Peyer's patch (tissue), 4 donors: ENCODE measurements around the gene PGBD5. TPM values are rescaled to one million over a fixed set of nuclear protein-coding genes. Genes with fewer than 3 reads are reported as not detected.

ENCODE experiments used
- DNase-seq, 3 donors: peaks; one replicate each; pipeline ENCODE4 v3.0.0-alpha.2; 2017 to 2019
- H3K27ac ChIP-seq, 4 donors: fragments of 200-600 bp; sonication (generic); one replicate each; pipeline ENCODE4 v1.5.1; 2016 to 2019
- H3K27me3 ChIP-seq, 2 donors: fragments of 200-600 bp; sonication (generic); one replicate each; pipeline ENCODE4 v1.5.1; 2019
- H3K36me3 ChIP-seq, 3 donors: fragments of 200-600 bp; sonication (generic); one replicate each; pipeline ENCODE4 v1.5.1; 2016 to 2019
- H3K4me1 ChIP-seq, 4 donors: fragments of 200-600 bp; sonication (generic); one replicate each; pipeline ENCODE4 v1.5.1; 2016 to 2019
- H3K4me3 ChIP-seq, 4 donors: fragments of 200-600 bp; sonication (generic); 1 replicate in 3 of 4; 2 replicates in 1 of 4; pipeline ENCODE4 v1.5.1; 2016 to 2019; ENCODE audit warnings: mild to moderate bottlenecking in 1 of 4
- H3K9me3 ChIP-seq, 4 donors: fragments of 200-600 bp; sonication (generic); one replicate each; pipeline ENCODE4 v1.5.1; 2016 to 2019; ENCODE audit warnings: mild to moderate bottlenecking in 1 of 4
- POLR2A ChIP-seq, 2 donors: fragments of 450-650 bp; IDR thresholded peaks; one replicate each; pipeline ENCODE4 v1.5.1; 2017; ENCODE audit warnings: antibody characterized with exemption in 2 of 2, mild to moderate bottlenecking in 2 of 2, moderate library complexity in 2 of 2
- total RNA-seq, 4 donors: library from RNA; depleted of rRNA; stranded (reverse); fragments of >200 nt; gene quantifications; one replicate each; pipeline ENCODE4 v1.1.0, GENCODE V29; 2016
- TF ChIP-seq, protein P1 (sequence below), 6 experiments: fragments of 450-650 bp in 4 of 6; fragments of 200-600 bp in 2 of 6; sonication (generic) in 1 of 6; IDR thresholded peaks; one replicate each; pipeline ENCODE4 v1.5.1; 2017 to 2019; ENCODE audit warnings: antibody characterized with exemption in 6 of 6, mild to moderate bottlenecking in 3 of 6, moderate library complexity in 1 of 6

Gene PGBD5
- total RNA-seq, 4 donors from 2014 or later: under 0.01 to 4.1 (median 0.21) TPM

DNA sequence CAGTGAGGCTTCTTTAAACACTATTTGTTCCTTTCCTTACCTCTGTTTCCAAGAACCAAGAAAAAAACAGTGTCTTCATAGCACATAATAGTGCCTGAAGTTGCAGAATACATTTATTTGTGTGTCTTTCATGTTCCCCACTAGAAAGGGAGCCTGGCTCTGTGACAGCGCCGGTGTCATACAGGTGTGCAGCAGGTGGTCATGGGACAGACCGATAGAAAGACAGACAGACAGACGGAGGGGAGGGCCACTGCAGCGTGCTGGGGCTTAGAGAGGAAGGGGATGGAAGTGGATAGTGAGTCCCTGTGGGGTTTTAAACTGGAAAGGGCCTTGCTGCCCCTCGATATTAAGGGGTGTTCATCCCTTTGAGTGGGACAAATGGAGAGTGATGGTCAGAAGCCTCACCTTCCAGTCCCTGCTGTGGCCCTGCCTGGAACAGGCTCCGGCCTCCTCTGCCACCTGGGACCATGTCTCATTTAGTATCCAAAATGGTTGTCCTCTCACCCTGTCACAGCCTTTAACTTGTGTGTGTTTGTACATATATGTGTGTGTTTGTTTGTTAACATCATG is 152.9 kb downstream of the PGBD5 start:
- H3K4me1 ChIP-seq: peaks cover 0 to 37% (median 12%) of the 10 kb centered on the region in 4 donors
- TF ChIP-seq, protein P1, sequence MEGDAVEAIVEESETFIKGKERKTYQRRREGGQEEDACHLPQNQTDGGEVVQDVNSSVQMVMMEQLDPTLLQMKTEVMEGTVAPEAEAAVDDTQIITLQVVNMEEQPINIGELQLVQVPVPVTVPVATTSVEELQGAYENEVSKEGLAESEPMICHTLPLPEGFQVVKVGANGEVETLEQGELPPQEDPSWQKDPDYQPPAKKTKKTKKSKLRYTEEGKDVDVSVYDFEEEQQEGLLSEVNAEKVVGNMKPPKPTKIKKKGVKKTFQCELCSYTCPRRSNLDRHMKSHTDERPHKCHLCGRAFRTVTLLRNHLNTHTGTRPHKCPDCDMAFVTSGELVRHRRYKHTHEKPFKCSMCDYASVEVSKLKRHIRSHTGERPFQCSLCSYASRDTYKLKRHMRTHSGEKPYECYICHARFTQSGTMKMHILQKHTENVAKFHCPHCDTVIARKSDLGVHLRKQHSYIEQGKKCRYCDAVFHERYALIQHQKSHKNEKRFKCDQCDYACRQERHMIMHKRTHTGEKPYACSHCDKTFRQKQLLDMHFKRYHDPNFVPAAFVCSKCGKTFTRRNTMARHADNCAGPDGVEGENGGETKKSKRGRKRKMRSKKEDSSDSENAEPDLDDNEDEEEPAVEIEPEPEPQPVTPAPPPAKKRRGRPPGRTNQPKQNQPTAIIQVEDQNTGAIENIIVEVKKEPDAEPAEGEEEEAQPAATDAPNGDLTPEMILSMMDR (IDR thresholded peaks at IDR 0.05): no peak
- no peak for TF ChIP-seq POLR2A (IDR thresholded peaks at IDR 0.05)
- no peak overlapping the region for H3K27ac ChIP-seq
- no peaks in the 10 kb centered on the region for H3K9me3 ChIP-seq
- DNase-seq: no peak
- H3K4me3 ChIP-seq: no peak overlapping the region
- no peaks in the 10 kb centered on the region for H3K27me3 ChIP-seq
- peaks cover 0 to 31% (median 0%) of the 10 kb centered on the region in 3 donors for H3K36me3 ChIP-seq

DNA sequence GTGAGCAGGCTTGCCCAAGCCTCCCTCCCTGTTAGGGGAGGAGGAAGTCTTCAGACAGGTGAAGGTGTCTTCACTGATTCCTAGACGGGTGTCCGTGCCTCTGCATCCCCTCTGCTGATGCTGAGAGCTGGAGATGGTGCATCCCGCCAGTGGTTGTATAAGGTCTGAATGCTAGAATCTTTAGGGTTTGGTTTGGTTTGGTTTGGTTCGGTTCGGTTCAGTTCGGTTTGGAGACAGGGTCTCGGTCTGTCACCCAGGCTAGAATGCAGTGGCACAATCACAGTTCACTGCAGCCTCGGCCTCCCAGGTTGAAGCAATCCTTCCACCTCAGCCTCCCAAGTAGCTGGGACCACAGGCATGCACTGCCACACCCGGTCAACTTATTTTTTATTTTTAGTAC is 153.6 kb downstream of the PGBD5 start:
- peak in 1 of 3 donors; percentile 21 for DNase-seq

DNA sequence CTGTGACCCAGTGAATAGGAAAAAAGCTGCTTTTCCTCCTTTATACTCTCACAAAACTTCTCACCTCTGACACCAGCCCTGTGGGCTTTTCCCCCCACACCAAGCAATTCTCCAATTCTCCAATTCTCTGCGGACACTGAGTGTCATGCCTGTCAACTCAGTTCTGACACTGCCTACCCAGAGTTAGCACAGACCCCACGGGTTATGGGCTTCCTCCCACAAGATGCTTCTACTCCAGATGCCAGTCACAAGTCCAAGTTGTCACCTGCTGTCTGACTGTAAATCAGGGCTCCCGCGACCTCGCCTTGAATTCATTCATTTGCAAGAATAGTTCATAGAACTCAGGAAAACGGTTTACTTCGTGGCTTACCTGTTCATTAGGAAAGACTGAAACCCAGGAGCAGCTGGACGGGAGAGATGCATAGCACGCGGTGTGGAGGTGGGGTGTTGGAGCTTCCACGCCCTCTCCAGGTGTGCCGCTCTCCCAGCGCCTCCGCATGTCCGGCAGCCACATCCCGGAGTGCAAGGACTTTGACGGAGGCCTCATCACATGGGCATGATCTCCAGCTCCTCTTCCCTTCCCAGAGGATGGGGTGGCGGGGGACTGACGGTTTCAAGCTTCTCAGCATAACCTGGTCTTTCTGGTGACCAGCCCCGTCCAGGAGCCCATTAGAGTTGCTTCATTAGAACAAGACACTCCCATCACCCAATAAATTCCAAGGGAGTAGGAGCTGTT is 154.7 kb downstream of the PGBD5 start:
- H3K27me3 ChIP-seq: no peaks in the 10 kb centered on the region
- no peak for TF ChIP-seq POLR2A (IDR thresholded peaks at IDR 0.05)
- TF ChIP-seq, protein P1 (IDR thresholded peaks at IDR 0.05): no peak
- no peak overlapping the region for H3K4me3 ChIP-seq
- peak in 2 of 3 donors; percentile 51 to 62 for DNase-seq
- no peaks in the 10 kb centered on the region for H3K9me3 ChIP-seq
- H3K4me1 ChIP-seq: peaks cover 0 to 42% (median 5%) of the 10 kb centered on the region in 4 donors
- peak overlapping the region in 1 of 4 donors; percentile 69 for H3K27ac ChIP-seq
- H3K36me3 ChIP-seq: peaks cover 0 to 21% (median 0%) of the 10 kb centered on the region in 3 donors

More for the DNA sequence above, 153.6 kb downstream of the PGBD5 start:
- Histone ChIP-seq H3K36me3 (peaks cover 0 to 31% (median 0%) of the 10 kb centered on the region in 3 donors), H3K4me1 (peaks cover 0 to 42% (median 10%) of the 10 kb centered on the region in 4 donors), H3K9me3 (no peaks in the 10 kb centered on the region), H3K27ac (no peak overlapping the region), H3K27me3 (no peaks in the 10 kb centered on the region), H3K4me3 (no peak overlapping the region)
- no peak for TF ChIP-seq POLR2A (IDR thresholded peaks at IDR 0.05)
- TF ChIP-seq, protein P1 (IDR thresholded peaks at IDR 0.05): no peak

DNA sequence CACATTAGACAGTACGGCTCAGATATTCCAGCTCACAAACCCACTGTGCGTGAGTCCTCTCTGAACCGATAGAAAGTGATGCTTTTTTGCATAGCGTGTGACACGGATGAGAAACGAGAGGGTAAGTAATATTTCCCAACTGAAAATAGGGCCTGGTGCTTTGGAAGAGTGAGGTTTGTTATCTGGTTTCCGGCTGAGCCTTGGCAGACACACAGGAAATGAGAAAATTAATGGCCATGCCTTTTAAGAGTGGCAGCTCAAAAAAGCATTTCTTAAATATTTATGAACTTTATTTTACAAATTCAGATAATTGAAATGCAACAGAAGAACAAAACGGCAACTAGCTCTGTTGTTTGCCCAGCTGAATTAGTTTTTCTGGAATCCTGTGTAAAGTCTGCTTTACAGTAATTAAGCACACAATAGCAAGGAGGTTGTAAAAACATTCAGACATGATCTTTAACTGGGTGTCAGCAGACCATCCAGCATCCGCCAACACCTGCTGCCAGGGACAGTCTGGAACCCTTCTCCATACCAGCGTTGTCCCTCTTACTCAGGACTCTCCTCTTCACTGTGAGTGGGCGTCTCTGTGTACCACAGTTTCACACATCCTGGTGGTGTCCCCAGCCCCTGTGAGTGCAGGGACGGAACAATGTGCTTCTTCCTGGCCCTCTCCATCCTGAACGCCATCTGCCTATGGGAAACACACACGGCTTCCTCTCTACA is 155.4 kb downstream of the PGBD5 start:
- H3K36me3 ChIP-seq: peaks cover 0 to 15% (median 0%) of the 10 kb centered on the region in 3 donors
- peaks cover 0 to 42% (median 5%) of the 10 kb centered on the region in 4 donors for H3K4me1 ChIP-seq
- peak in 1 of 3 donors; percentile 45 for DNase-seq
- no peak for TF ChIP-seq POLR2A (IDR thresholded peaks at IDR 0.05)
- TF ChIP-seq, protein P1 (IDR thresholded peaks at IDR 0.05): no peak
- no peaks in the 10 kb centered on the region for H3K9me3 ChIP-seq
- H3K4me3 ChIP-seq: no peak overlapping the region
- H3K27me3 ChIP-seq: no peaks in the 10 kb centered on the region
- H3K27ac ChIP-seq: peak overlapping the region in 2 of 4 donors; percentile 16 to 69

DNA sequence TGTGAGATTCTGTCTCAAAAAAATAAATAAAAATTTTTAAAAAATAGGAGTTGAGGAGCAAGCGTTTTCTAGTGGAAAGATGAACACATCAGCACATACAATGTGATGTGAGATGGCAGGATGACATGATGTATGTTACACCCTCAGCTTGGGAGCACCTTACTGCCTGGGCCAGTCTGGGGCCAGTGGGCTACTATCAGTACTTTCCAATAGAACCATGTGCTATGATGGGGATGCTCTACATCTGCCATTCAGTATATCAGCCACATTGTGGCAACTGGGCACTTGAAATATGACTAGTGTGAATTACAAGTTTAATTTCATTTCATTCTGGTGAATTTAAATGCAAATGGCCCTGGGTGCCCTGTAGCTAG is 156.0 kb downstream of the PGBD5 start:
- no peaks in the 10 kb centered on the region for H3K27me3 ChIP-seq
- peaks cover 0 to 42% (median 5%) of the 10 kb centered on the region in 4 donors for H3K4me1 ChIP-seq
- H3K4me3 ChIP-seq: no peak overlapping the region
- TF ChIP-seq POLR2A (IDR thresholded peaks at IDR 0.05): no peak
- TF ChIP-seq, protein P1 (IDR thresholded peaks at IDR 0.05): no peak
- peak in 1 of 3 donors; percentile 31 for DNase-seq
- peak overlapping the region in 2 of 4 donors; percentile 16 to 69 for H3K27ac ChIP-seq
- no peaks in the 10 kb centered on the region for H3K9me3 ChIP-seq
- peaks cover 0 to 15% (median 0%) of the 10 kb centered on the region in 3 donors for H3K36me3 ChIP-seq
